GM12892 (cell line): Measurements from ENCODE around the gene LARGE1.

ENCODE experiments used
- POLR2A ChIP-seq: IDR thresholded peaks from 2 replicates; pipeline ENCODE4 v1.6.1; 2011; ENCODE audit warnings: low read depth, low read length, control low read depth
- POLR2AphosphoS5 ChIP-seq: IDR thresholded peaks from 2 replicates; pipeline ENCODE4 v1.6.1; 2011; ENCODE audit warnings: low read depth, low read length, control low read depth

GRCh38 chr22:33275073-33275443 is 645.2 kb downstream of the LARGE1 start:
- TF ChIP-seq POLR2AphosphoS5 (no peak), POLR2A (no peak)
